HL-60 (cell line): ENCODE data around the gene SLC1A1.

Experiments used
- DNase-seq, 2 experiments: peaks; one replicate each; pipeline ENCODE4 v3.0.0-alpha.2; 2010 to 2020; ENCODE audit warnings: low read depth in 1 of 2, low spot score in 1 of 2
- H3K27ac ChIP-seq: fragments of 250-450 bp; sonication (Bioruptor Pico); replicated peaks from 2 replicates; pipeline ENCODE4 v1.5.1; 2020; ENCODE audit warnings: mild to moderate bottlenecking, moderate library complexity
- H3K27me3 ChIP-seq: fragments of 250-450 bp; sonication (Bioruptor Pico); 2 replicates; pipeline ENCODE4 v1.5.1; 2021; ENCODE audit warnings: mild to moderate bottlenecking, moderate library complexity; ENCODE audit not compliant: insufficient read depth, poor library complexity, severe bottlenecking
- H3K4me3 ChIP-seq: replicated peaks from 2 replicates; pipeline ENCODE4 v1.5.1; 2011; ENCODE audit warnings: mild to moderate bottlenecking, control low read depth, low read length; ENCODE audit not compliant: insufficient read depth
- CTCF ChIP-seq: IDR thresholded peaks from one replicate; pipeline ENCODE4 v1.5.1; 2011; ENCODE audit warnings: low read length, control low read depth, inconsistent platforms; ENCODE audit not compliant: insufficient read depth
- GABPA ChIP-seq: IDR thresholded peaks from 2 replicates; pipeline ENCODE4 v1.6.1; 2012; ENCODE audit warnings: low read depth
- POLR2AphosphoS5 ChIP-seq: IDR thresholded peaks from 2 replicates; pipeline ENCODE4 v1.6.1; 2012; ENCODE audit warnings: low read depth
- REST ChIP-seq: IDR thresholded peaks from 2 replicates; pipeline ENCODE4 v1.6.1; 2012; ENCODE audit warnings: low read depth; ENCODE audit not compliant: insufficient replicate concordance
- SPI1 ChIP-seq: IDR thresholded peaks from 2 replicates; pipeline ENCODE4 v1.6.1; 2012; ENCODE audit warnings: low read depth, mild to moderate bottlenecking, borderline replicate concordance

Gene SLC1A1

GRCh38 chr9:4594994-4595393 is 104.7 kb downstream of the SLC1A1 start:
- no peak overlapping the region for H3K4me3 ChIP-seq
- no peaks in the 10 kb centered on the region for H3K27me3 ChIP-seq
- no peak for TF ChIP-seq SPI1
- no peak for TF ChIP-seq GABPA
- no peak for TF ChIP-seq REST
- TF ChIP-seq POLR2AphosphoS5: no peak
- TF ChIP-seq CTCF: no peak
- DNase-seq: no peak
- no peak overlapping the region for H3K27ac ChIP-seq

- no peak for TF ChIP-seq GABPA
- no peak; the same call in 1 of the 2 replicates for TF ChIP-seq SPI1
- TF ChIP-seq CTCF: no peak
- no peak for TF ChIP-seq REST
- TF ChIP-seq POLR2AphosphoS5: no peak
- Histone ChIP-seq H3K27ac (no peak overlapping the region), H3K4me3 (no peak overlapping the region), H3K27me3 (no peaks in the 10 kb centered on the region)
- no peak for DNase-seq
These were observed 106.1 kb downstream of the SLC1A1 start for GRCh38 chr9:4596165-4596922.

- DNase-seq: no peak
- no peak overlapping the region for H3K27ac ChIP-seq
- TF ChIP-seq GABPA (no peak), POLR2AphosphoS5 (no peak), CTCF (no peak), SPI1 (0 out of 2 replicates have a peak, but pooled peaks have one; percentile 1), REST (no peak)
- H3K27me3 ChIP-seq: no peaks in the 10 kb centered on the region
- no peak overlapping the region for H3K4me3 ChIP-seq
These were observed 110.1 kb downstream of the SLC1A1 start for GRCh38 chr9:4600368-4600767.
